COLO668 (cell line): ENCODE measurements around the gene CDK14.

Source experiments
- DNase-seq: peaks from one replicate; lab custom pipeline; 2025; ENCODE audit not compliant: unreplicated experiment; lab: John Stamatoyannopoulos, UW

Gene CDK14

GRCh38 chr7:90596671-90597562, 796 bp downstream of the CDK14 start:
- DNase-seq = peak; percentile 53

GRCh38 chr7:90597563-90598253, 1.6 kb downstream of the CDK14 start:
- no peak for DNase-seq

- no peak for DNase-seq
These were observed 2.9 kb downstream of the CDK14 start for GRCh38 chr7:90599038-90599437.

GRCh38 chr7:90599892-90600555, 3.9 kb downstream of the CDK14 start:
- no peak for DNase-seq

- no peak for DNase-seq
These were observed 6.2 kb downstream of the CDK14 start for GRCh38 chr7:90602303-90602702.

- no peak for DNase-seq
These were observed 7.2 kb downstream of the CDK14 start for GRCh38 chr7:90603346-90603745.

- no peak for DNase-seq
These were observed 8.3 kb downstream of the CDK14 start for GRCh38 chr7:90604383-90604782.

GRCh38 chr7:90605055-90605454, 8.9 kb downstream of the CDK14 start:
- DNase-seq = peak; percentile 86

- DNase-seq = no peak
These were observed 11.1 kb downstream of the CDK14 start for GRCh38 chr7:90607196-90607595.

GRCh38 chr7:90610105-90610504, 14.0 kb downstream of the CDK14 start:
- DNase-seq = no peak

- DNase-seq = no peak
These were observed 15.0 kb downstream of the CDK14 start for GRCh38 chr7:90611115-90611514.

- DNase-seq = no peak
These were observed 17.0 kb downstream of the CDK14 start for GRCh38 chr7:90613088-90613498.

GRCh38 chr7:90617442-90617841, 21.3 kb downstream of the CDK14 start:
- DNase-seq = no peak

GRCh38 chr7:90618876-90619275, 22.8 kb downstream of the CDK14 start:
- DNase-seq = peak; percentile 19

- DNase-seq = no peak
These were observed 25.1 kb downstream of the CDK14 start for GRCh38 chr7:90621125-90621746.

GRCh38 chr7:90621747-90622140, 25.6 kb downstream of the CDK14 start:
- DNase-seq = no peak

- DNase-seq = no peak
These were observed 26.5 kb downstream of the CDK14 start for GRCh38 chr7:90622670-90623069.

GRCh38 chr7:90624225-90624911, 28.2 kb downstream of the CDK14 start:
- no peak for DNase-seq

- no peak for DNase-seq
These were observed 28.9 kb downstream of the CDK14 start for GRCh38 chr7:90625051-90625450.

GRCh38 chr7:90625562-90625961, 29.4 kb downstream of the CDK14 start:
- peak; percentile 41 for DNase-seq

- no peak for DNase-seq
These were observed 29.9 kb downstream of the CDK14 start for GRCh38 chr7:90626013-90626412.
